Panc1 (cell line): Measurements from ENCODE around the gene MFAP4. TPM values are rescaled to one million over a fixed set of nuclear protein-coding genes. Genes with fewer than 3 reads are reported as not detected.

Experiments
- ATAC-seq: fragments of 200-7000 bp; cut with Tn5 transposase; 2 replicates; pipeline ENCODE4 v1.9.1; 2020; ENCODE audit warnings: mild to moderate bottlenecking, moderate library complexity
- BruUV-seq: library from RNA; stranded (reverse); fragments of 400-500 nt; replicated peaks from 2 replicates; lab custom pipeline; 2021; lab: Mats Ljungman, UMichigan
- CTCF ChIA-PET: fragments of 300-600 bp; sonication (Branson Sonifier 250); formaldehyde crosslinking; loops from one replicate; lab custom pipeline; 2022; ENCODE audit warnings: antibody characterized with exemption; lab: Charles Lee
- POLR2A ChIA-PET: fragments of 300-600 bp; sonication (Branson Sonifier 250); formaldehyde crosslinking; loops from one replicate; lab custom pipeline; 2022; ENCODE audit warnings: antibody characterized with exemption; lab: Charles Lee
- DNase-seq: peaks from one replicate; pipeline ENCODE4 v3.0.0-alpha.2; 2010; ENCODE audit warnings: low read depth, low spot score
- H3K27ac ChIP-seq: 2 replicates; pipeline ENCODE4 v1.5.1; 2011; ENCODE audit warnings: mild to moderate bottlenecking, low read length, inconsistent platforms
- H3K27me3 ChIP-seq: fragments of 200-500 bp; sonication (Bioruptor generic); 2 replicates; pipeline ENCODE4 v1.6.0; 2014; ENCODE audit warnings: low read length, inconsistent platforms; ENCODE audit not compliant: control insufficient read depth, insufficient read depth
- H3K36me3 ChIP-seq: fragments of 200-500 bp; sonication (Bioruptor generic); 2 replicates; pipeline ENCODE4 v1.5.1; 2014; ENCODE audit warnings: inconsistent platforms, mild to moderate bottlenecking, low read length, moderate library complexity; ENCODE audit not compliant: control insufficient read depth, insufficient read depth
- H3K4me1 ChIP-seq: 2 replicates; pipeline ENCODE4 v1.5.1; 2011; ENCODE audit warnings: inconsistent platforms, mild to moderate bottlenecking, low read length, moderate library complexity; ENCODE audit not compliant: control insufficient read depth, insufficient read depth
- H3K4me3 ChIP-seq, 2 experiments: 2 replicates each; pipeline ENCODE4 v1.5.1; 2011 to 2012; ENCODE audit warnings: low read depth in 2 of 2, low read length in 2 of 2, mild to moderate bottlenecking in 2 of 2, inconsistent platforms in 1 of 2, moderate library complexity in 1 of 2
- H3K9me3 ChIP-seq: fragments of 200-500 bp; sonication (Bioruptor generic); 2 replicates; pipeline ENCODE4 v1.5.1; 2014; ENCODE audit warnings: low read depth, mild to moderate bottlenecking, inconsistent platforms, low read length, moderate library complexity; ENCODE audit not compliant: control insufficient read depth, insufficient read depth
- POLR2AphosphoS5 ChIP-seq: IDR thresholded peaks from 2 replicates; pipeline ENCODE4 v1.6.1; 2012; ENCODE audit warnings: mild to moderate bottlenecking, low read depth, low read length, moderate library complexity
- SIN3A ChIP-seq: IDR thresholded peaks from 2 replicates; pipeline ENCODE4 v1.6.1; 2012; ENCODE audit warnings: low read depth, mild to moderate bottlenecking, low read length, moderate library complexity, borderline replicate concordance; ENCODE audit not compliant: insufficient read depth
- TCF7L2 ChIP-seq: IDR thresholded peaks from 2 replicates; pipeline ENCODE4 v1.6.1; 2011; ENCODE audit warnings: mild to moderate bottlenecking, low read depth, low read length, inconsistent platforms
- in situ Hi-C: cut with HindIII; loops from 2 replicates; pipeline ENCODE4 v1.10.0; 2016; ENCODE audit warnings: low sequenced_read_pairs, low pct_unique_long_range_greater_than_20kb
- intact Hi-C: fragments of 100-400 bp; cut with micrococcal nuclease; formaldehyde crosslinking; loops from one replicate; pipeline ENCODE4 v1.10.0; 2022; ENCODE audit not compliant: unreplicated experiment
- total RNA-seq: library from RNA; stranded (reverse); gene quantifications from one replicate; pipeline ENCODE4 v1.2.1, GENCODE V29; 2021; ENCODE audit not compliant: unreplicated experiment
- TF ChIP-seq, protein P1 (sequence below), 2 experiments: IDR thresholded peaks; 2 replicates each; pipeline ENCODE4 v1.6.1; 2011 to 2012; ENCODE audit warnings: low read depth in 2 of 2, control low read depth in 1 of 2, low read length in 1 of 2, mild to moderate bottlenecking in 1 of 2, moderate library complexity in 1 of 2; ENCODE audit not compliant: insufficient read depth in 1 of 2
- TF ChIP-seq, protein P2 (sequence below): fragments of 450-650 bp; IDR thresholded peaks from 2 replicates; pipeline ENCODE4 v1.5.1; 2017; ENCODE audit warnings: mild to moderate bottlenecking

MFAP4 gene
- total RNA-seq, 1 experiment from 2014 or later: 0.92 TPM

GRCh38 chr17:19361944-19362276 lies 25.1 kb downstream of the MFAP4 start:
- peak overlapping the region; percentile 81 for H3K27ac ChIP-seq
- no peaks in the 10 kb centered on the region; the same call in 1 of the 2 replicates for H3K36me3 ChIP-seq
- H3K4me3 ChIP-seq: peak overlapping the region; percentile 58 to 79
- POLR2A ChIA-PET: interaction anchor here (0.8 kb wide), 1 partner anchor 16 kb away, joined by 3 read pairs; the partner anchor contains the start of gene MAPK7
- no peak for DNase-seq
- intact Hi-C loops: loop anchor here (2.0 kb wide), 1 partner anchor 85 kb away; no protein-coding TSS in a partner anchor
- BruUV-seq: no TSS peak
- CTCF ChIA-PET: no interaction called here
- no peak for ATAC-seq
- H3K27me3 ChIP-seq: no peaks in the 10 kb centered on the region
- in situ Hi-C loops: no loop called here
- no peak for TF ChIP-seq SIN3A
- TF ChIP-seq, protein P1, sequence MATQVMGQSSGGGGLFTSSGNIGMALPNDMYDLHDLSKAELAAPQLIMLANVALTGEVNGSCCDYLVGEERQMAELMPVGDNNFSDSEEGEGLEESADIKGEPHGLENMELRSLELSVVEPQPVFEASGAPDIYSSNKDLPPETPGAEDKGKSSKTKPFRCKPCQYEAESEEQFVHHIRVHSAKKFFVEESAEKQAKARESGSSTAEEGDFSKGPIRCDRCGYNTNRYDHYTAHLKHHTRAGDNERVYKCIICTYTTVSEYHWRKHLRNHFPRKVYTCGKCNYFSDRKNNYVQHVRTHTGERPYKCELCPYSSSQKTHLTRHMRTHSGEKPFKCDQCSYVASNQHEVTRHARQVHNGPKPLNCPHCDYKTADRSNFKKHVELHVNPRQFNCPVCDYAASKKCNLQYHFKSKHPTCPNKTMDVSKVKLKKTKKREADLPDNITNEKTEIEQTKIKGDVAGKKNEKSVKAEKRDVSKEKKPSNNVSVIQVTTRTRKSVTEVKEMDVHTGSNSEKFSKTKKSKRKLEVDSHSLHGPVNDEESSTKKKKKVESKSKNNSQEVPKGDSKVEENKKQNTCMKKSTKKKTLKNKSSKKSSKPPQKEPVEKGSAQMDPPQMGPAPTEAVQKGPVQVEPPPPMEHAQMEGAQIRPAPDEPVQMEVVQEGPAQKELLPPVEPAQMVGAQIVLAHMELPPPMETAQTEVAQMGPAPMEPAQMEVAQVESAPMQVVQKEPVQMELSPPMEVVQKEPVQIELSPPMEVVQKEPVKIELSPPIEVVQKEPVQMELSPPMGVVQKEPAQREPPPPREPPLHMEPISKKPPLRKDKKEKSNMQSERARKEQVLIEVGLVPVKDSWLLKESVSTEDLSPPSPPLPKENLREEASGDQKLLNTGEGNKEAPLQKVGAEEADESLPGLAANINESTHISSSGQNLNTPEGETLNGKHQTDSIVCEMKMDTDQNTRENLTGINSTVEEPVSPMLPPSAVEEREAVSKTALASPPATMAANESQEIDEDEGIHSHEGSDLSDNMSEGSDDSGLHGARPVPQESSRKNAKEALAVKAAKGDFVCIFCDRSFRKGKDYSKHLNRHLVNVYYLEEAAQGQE (IDR thresholded peaks at IDR 0.05; ENCODE audit: insufficient read depth in 1 of 2, low read depth in 2 of 2, low read length in 1 of 2): 0 out of 4 replicates have a peak, but pooled peaks of 1 of the 2 experiments have one; percentile 56
- TF ChIP-seq, protein P2, sequence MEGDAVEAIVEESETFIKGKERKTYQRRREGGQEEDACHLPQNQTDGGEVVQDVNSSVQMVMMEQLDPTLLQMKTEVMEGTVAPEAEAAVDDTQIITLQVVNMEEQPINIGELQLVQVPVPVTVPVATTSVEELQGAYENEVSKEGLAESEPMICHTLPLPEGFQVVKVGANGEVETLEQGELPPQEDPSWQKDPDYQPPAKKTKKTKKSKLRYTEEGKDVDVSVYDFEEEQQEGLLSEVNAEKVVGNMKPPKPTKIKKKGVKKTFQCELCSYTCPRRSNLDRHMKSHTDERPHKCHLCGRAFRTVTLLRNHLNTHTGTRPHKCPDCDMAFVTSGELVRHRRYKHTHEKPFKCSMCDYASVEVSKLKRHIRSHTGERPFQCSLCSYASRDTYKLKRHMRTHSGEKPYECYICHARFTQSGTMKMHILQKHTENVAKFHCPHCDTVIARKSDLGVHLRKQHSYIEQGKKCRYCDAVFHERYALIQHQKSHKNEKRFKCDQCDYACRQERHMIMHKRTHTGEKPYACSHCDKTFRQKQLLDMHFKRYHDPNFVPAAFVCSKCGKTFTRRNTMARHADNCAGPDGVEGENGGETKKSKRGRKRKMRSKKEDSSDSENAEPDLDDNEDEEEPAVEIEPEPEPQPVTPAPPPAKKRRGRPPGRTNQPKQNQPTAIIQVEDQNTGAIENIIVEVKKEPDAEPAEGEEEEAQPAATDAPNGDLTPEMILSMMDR: no peak
- H3K4me1 ChIP-seq: peaks cover 5% of the 10 kb centered on the region
- no peaks in the 10 kb centered on the region for H3K9me3 ChIP-seq

- in situ Hi-C loops (no loop called here), intact Hi-C loops (no loop called here)
- ChIA-PET POLR2A (interaction anchor here (0.8 kb wide), 1 partner anchor 17 kb away, joined by 3 read pairs; the partner anchor contains the start of gene MAPK7), CTCF (no interaction called here)
- Histone ChIP-seq H3K27ac (no peak overlapping the region; the same call in 1 of the 2 replicates), H3K27me3 (no peaks in the 10 kb centered on the region), H3K36me3 (no peaks in the 10 kb centered on the region; the same call in 1 of the 2 replicates), H3K9me3 (no peaks in the 10 kb centered on the region), H3K4me1 (peaks cover 5% of the 10 kb centered on the region), H3K4me3 (peak overlapping the region in 1 of 2 experiments; percentile 79; a peak in 2 of 4 replicates)
- TF ChIP-seq POLR2AphosphoS5 (no peak), TCF7L2 (no peak), SIN3A (no peak)
- TF ChIP-seq, protein P1 (IDR thresholded peaks at IDR 0.05; ENCODE audit: insufficient read depth in 1 of 2, low read depth in 2 of 2, low read length in 1 of 2): no peak
- TF ChIP-seq, protein P2: no peak
- ATAC-seq (no peak), DNase-seq (no peak)
- no TSS peak for BruUV-seq
Measured at GRCh38 chr17:19361326-19361725, 25.7 kb downstream of the MFAP4 start.
